HEK293 (cell line): Measurements from ENCODE around the gene FRMPD4.

ENCODE experiments used
- CTCF ChIA-PET: fragments of 350-600 bp; formaldehyde crosslinking; extraction: SDS; loops from one replicate; lab custom pipeline; 2021; ENCODE audit warnings: antibody characterized with exemption; lab: Yijun Ruan, JAX
- POLR2A ChIA-PET: fragments of 300-600 bp; formaldehyde crosslinking; extraction: SDS; loops from one replicate; lab custom pipeline; 2020; ENCODE audit warnings: antibody characterized with exemption, inconsistent platforms; lab: Yijun Ruan, JAX
- H3K27ac ChIP-seq: fragments of 200-500 bp; sonication (Bioruptor generic); 2 replicates; pipeline ENCODE4 v1.5.1; 2014; ENCODE audit warnings: low read depth, low read length, control low read depth, inconsistent platforms; ENCODE audit errors: extremely low read depth
- H3K36me3 ChIP-seq, 2 experiments: fragments of 200-500 bp in 1 of 2; sonication (Bioruptor generic) in 1 of 2; 1 replicate in 1 of 2; 2 replicates in 1 of 2; pipeline ENCODE4 v1.5.1; 2014 to 2017; ENCODE audit warnings: inconsistent platforms in 2 of 2, low read length in 2 of 2; ENCODE audit not compliant: control insufficient read depth in 2 of 2, insufficient read depth in 1 of 2
- H3K4me1 ChIP-seq: fragments of 200-500 bp; sonication (Bioruptor generic); 2 replicates; pipeline ENCODE4 v1.5.1; 2014; ENCODE audit warnings: mild to moderate bottlenecking, low read length, inconsistent platforms; ENCODE audit not compliant: control insufficient read depth, insufficient read depth
- H3K4me3 ChIP-seq: 2 replicates; pipeline ENCODE4 v1.5.1; 2011; ENCODE audit warnings: low read depth, mild to moderate bottlenecking, control low read depth, low read length, moderate library complexity
- H3K9me3 ChIP-seq: fragments of 200-500 bp; sonication (Bioruptor generic); 2 replicates; pipeline ENCODE4 v1.5.1; 2014; ENCODE audit warnings: low read depth, low read length, inconsistent platforms; ENCODE audit not compliant: control insufficient read depth, insufficient read depth
- GLI4 ChIP-seq: fragments of 450-650 bp; formaldehyde crosslinking; IDR thresholded peaks from 2 replicates; pipeline ENCODE4 v1.5.1; 2016; ENCODE audit warnings: missing biosample characterization, missing genetic modification characterization
- KLF9 ChIP-seq: fragments of 450-650 bp; formaldehyde crosslinking; IDR thresholded peaks from 2 replicates; pipeline ENCODE4 v1.5.1; 2016; ENCODE audit warnings: missing biosample characterization, missing genetic modification characterization, low read depth
- MYNN ChIP-seq: fragments of 450-650 bp; formaldehyde crosslinking; IDR thresholded peaks from 2 replicates; pipeline ENCODE4 v1.5.1; 2016; ENCODE audit warnings: missing biosample characterization, missing genetic modification characterization, borderline replicate concordance
- PBX3 ChIP-seq: sonication (generic); formaldehyde crosslinking; IDR thresholded peaks from 2 replicates; pipeline ENCODE4 v1.8.1; 2022; ENCODE audit warnings: mild to moderate bottlenecking, moderate library complexity, missing genetic modification reagents
- PRDM1 ChIP-seq: fragments of 450-650 bp; formaldehyde crosslinking; IDR thresholded peaks from 2 replicates; pipeline ENCODE4; 2016; ENCODE audit warnings: missing biosample characterization, missing genetic modification characterization
- REST ChIP-seq: fragments of 450-650 bp; formaldehyde crosslinking; IDR thresholded peaks from 2 replicates; pipeline ENCODE4 v1.5.1; 2016; ENCODE audit warnings: missing biosample characterization, missing genetic modification characterization
- ZNF174 ChIP-seq: fragments of 450-650 bp; formaldehyde crosslinking; IDR thresholded peaks from 2 replicates; pipeline ENCODE4 v1.5.0; 2017; ENCODE audit warnings: missing biosample characterization, mild to moderate bottlenecking, missing genetic modification characterization
- ZNF18 ChIP-seq: fragments of 450-650 bp; formaldehyde crosslinking; IDR thresholded peaks from 2 replicates; pipeline ENCODE4 v1.5.1; 2016; ENCODE audit warnings: missing biosample characterization, missing genetic modification characterization
- ZNF24 ChIP-seq: fragments of 450-650 bp; formaldehyde crosslinking; IDR thresholded peaks from 2 replicates; pipeline ENCODE4 v1.5.1; 2016; ENCODE audit warnings: missing biosample characterization, missing genetic modification characterization
- ZNF37A ChIP-seq: fragments of 450-650 bp; IDR thresholded peaks from 2 replicates; pipeline ENCODE4 v1.5.1; 2018; ENCODE audit warnings: missing biosample characterization, missing genetic modification characterization
- ZNF391 ChIP-seq: fragments of 450-650 bp; formaldehyde crosslinking; IDR thresholded peaks from 2 replicates; pipeline ENCODE4 v1.5.1; 2016; ENCODE audit warnings: low read depth, missing biosample characterization, missing genetic modification characterization, borderline replicate concordance
- ZNF521 ChIP-seq: fragments of 450-650 bp; formaldehyde crosslinking; IDR thresholded peaks from 2 replicates; pipeline ENCODE4 v1.5.1; 2017; ENCODE audit warnings: missing biosample characterization, mild to moderate bottlenecking, missing genetic modification characterization
- ZNF558 ChIP-seq: fragments of 450-650 bp; formaldehyde crosslinking; IDR thresholded peaks from 2 replicates; pipeline ENCODE4 v1.5.1; 2016; ENCODE audit warnings: missing biosample characterization, missing genetic modification characterization
- ZNF560 ChIP-seq: fragments of 450-650 bp; formaldehyde crosslinking; IDR thresholded peaks from 2 replicates; pipeline ENCODE4 v1.5.1; 2017; ENCODE audit warnings: missing biosample characterization, missing genetic modification characterization, borderline replicate concordance
- ZNF626 ChIP-seq: fragments of 450-650 bp; sonication (Bioruptor Pico); formaldehyde crosslinking; IDR thresholded peaks from 2 replicates; pipeline ENCODE4 v1.5.1; 2018; ENCODE audit warnings: missing biosample characterization, missing genetic modification characterization, inconsistent platforms
- ZNF658 ChIP-seq: fragments of 450-650 bp; formaldehyde crosslinking; IDR thresholded peaks from 2 replicates; pipeline ENCODE4; 2016; ENCODE audit warnings: missing biosample characterization, missing genetic modification characterization
- ZNF701 ChIP-seq: fragments of 450-650 bp; formaldehyde crosslinking; IDR thresholded peaks from 2 replicates; pipeline ENCODE4 v1.5.1; 2016; ENCODE audit warnings: missing biosample characterization, missing genetic modification characterization
- ZNF777 ChIP-seq: fragments of 450-650 bp; formaldehyde crosslinking; IDR thresholded peaks from 2 replicates; pipeline ENCODE4 v1.5.1; 2017; ENCODE audit warnings: missing biosample characterization, missing genetic modification characterization, borderline replicate concordance
- ZNF792 ChIP-seq: fragments of 450-650 bp; formaldehyde crosslinking; IDR thresholded peaks from 2 replicates; pipeline ENCODE4 v1.5.1; 2016; ENCODE audit warnings: missing biosample characterization, missing genetic modification characterization
- ZNF830 ChIP-seq: fragments of 450-650 bp; IDR thresholded peaks from 2 replicates; pipeline ENCODE4 v1.5.0; 2018; ENCODE audit warnings: missing biosample characterization, missing genetic modification characterization, low read depth, mild to moderate bottlenecking, moderate library complexity

FRMPD4 gene

GRCh38 chrX:12716574-12716973, 578.3 kb downstream of the FRMPD4 start (continued):
- TF ChIP-seq ZNF830 (tag by site-specific recombination) (no peak), ZNF777 (tag by site-specific recombination) (no peak), PBX3 (CRISPR knock-in tag) (no peak), ZNF792 (tag by site-specific recombination) (no peak), ZNF626 (no peak), ZNF558 (no peak), ZNF391 (tag by site-specific recombination) (no peak), KLF9 (tag by site-specific recombination) (no peak), ZNF174 (tag by site-specific recombination) (no peak), ZNF701 (tag by site-specific recombination) (no peak)

- ChIA-PET CTCF (interaction anchor here (0.9 kb wide), 1 partner anchor 52 kb away, joined by 5 read pairs; no protein-coding TSS in a partner anchor), POLR2A (no interaction called here)
- H3K4me1 ChIP-seq, result no peaks in the 10 kb centered on the region
- no peaks in the 10 kb centered on the region for H3K9me3 ChIP-seq
- H3K36me3 ChIP-seq, result no peaks in the 10 kb centered on the region
- TF ChIP-seq GLI4 (tag by site-specific recombination), result no peak
- no peak for TF ChIP-seq ZNF37A (tag by site-specific recombination)
- TF ChIP-seq ZNF24, result no peak
- no peak for TF ChIP-seq ZNF658 (tag by site-specific recombination)
- no peak for TF ChIP-seq ZNF18 (tag by site-specific recombination)
- TF ChIP-seq ZNF521 (tag by site-specific recombination), result no peak
- no peak for TF ChIP-seq ZNF560 (tag by site-specific recombination)
- TF ChIP-seq PRDM1 (tag by site-specific recombination), result peak; percentile 91
- H3K4me3 ChIP-seq, result no peak overlapping the region
- no peak overlapping the region for H3K27ac ChIP-seq
Observed at GRCh38 chrX:12719837-12720236, 581.6 kb downstream of the FRMPD4 start.

- Histone ChIP-seq H3K4me1 (no peaks in the 10 kb centered on the region), H3K9me3 (no peaks in the 10 kb centered on the region), H3K4me3 (no peak overlapping the region), H3K27ac (no peak overlapping the region), H3K36me3 (no peaks in the 10 kb centered on the region)
- CTCF ChIA-PET, result interaction anchor here (0.6 to 1.9 kb wide), 4 partner anchors 13 to 1339 kb away, joined by 3 to 7 read pairs (median 3); no protein-coding TSS in a partner anchor
- POLR2A ChIA-PET, result no interaction called here
- TF ChIP-seq MYNN (tag by site-specific recombination) (no peak), REST (tag by site-specific recombination) (peak; percentile 88)
Observed at GRCh38 chrX:12721042-12721441, 582.8 kb downstream of the FRMPD4 start.
